OCI-LY1 (cell line): ENCODE measurements around the gene CAPN10.

Experiments
- H2AFZ ChIP-seq: fragments of 200-600 bp; sonication (generic), shearing (Covaris generic); 2 replicates; pipeline ENCODE4 v1.6.0; 2014; ENCODE audit warnings: antibody characterized with exemption, mild to moderate bottlenecking, low read length
- H3F3A ChIP-seq: fragments of 200-600 bp; sonication (generic), shearing (Covaris generic); 2 replicates; pipeline ENCODE4 v1.6.0; 2014; ENCODE audit warnings: mild to moderate bottlenecking, antibody characterized with exemption, low read length, moderate library complexity; ENCODE audit not compliant: insufficient read depth
- H3K27ac ChIP-seq: fragments of 200-600 bp; sonication (generic); 2 replicates; pipeline ENCODE4 v1.5.1; 2014; ENCODE audit warnings: low read length, mixed run types, mild to moderate bottlenecking, low read depth; ENCODE audit not compliant: poor library complexity, severe bottlenecking
- H3K27me3 ChIP-seq: fragments of 200-600 bp; sonication (generic); 2 replicates; pipeline ENCODE4 v1.6.0; 2014; ENCODE audit warnings: antibody characterized with exemption, mild to moderate bottlenecking, low read length, moderate library complexity; ENCODE audit not compliant: insufficient read depth
- H3K36me3 ChIP-seq: fragments of 200-600 bp; sonication (generic); 2 replicates; pipeline ENCODE4 v1.6.1; 2014; ENCODE audit warnings: mild to moderate bottlenecking, antibody characterized with exemption, low read length, moderate library complexity, mixed read lengths; ENCODE audit not compliant: insufficient read depth
- H3K4me1 ChIP-seq: fragments of 200-600 bp; sonication (generic); 2 replicates; pipeline ENCODE4 v1.5.1; 2014; ENCODE audit warnings: mild to moderate bottlenecking, low read length, moderate library complexity; ENCODE audit not compliant: insufficient read depth, severe bottlenecking
- H3K4me2 ChIP-seq: fragments of 200-600 bp; sonication (generic), shearing (Covaris generic); 2 replicates; pipeline ENCODE4 v1.6.1; 2014; ENCODE audit warnings: low read length
- H3K4me3 ChIP-seq: fragments of 200-600 bp; sonication (generic); 2 replicates; pipeline ENCODE4 v1.5.1; 2014; ENCODE audit warnings: low read length, low read depth, mild to moderate bottlenecking, mixed read lengths; ENCODE audit not compliant: poor library complexity, severe bottlenecking
- H3K79me2 ChIP-seq: fragments of 200-600 bp; shearing (Covaris generic); 2 replicates; pipeline ENCODE4 v1.6.1; 2016; ENCODE audit warnings: mixed run types, low read length, mixed read lengths; ENCODE audit not compliant: insufficient read depth
- H3K9ac ChIP-seq: fragments of 200-600 bp; sonication (generic), shearing (Covaris generic); 2 replicates; pipeline ENCODE4 v1.6.1; 2014; ENCODE audit warnings: mild to moderate bottlenecking, low read length, mixed read lengths
- H3K9me2 ChIP-seq: fragments of 200-600 bp; sonication (generic), shearing (Covaris generic); 2 replicates; pipeline ENCODE4 v1.6.1; 2014; ENCODE audit warnings: low read depth, mild to moderate bottlenecking, low read length, mixed read lengths
- H3K9me3 ChIP-seq: fragments of 200-600 bp; shearing (Covaris generic); 2 replicates; pipeline ENCODE4 v1.6.1; 2014; ENCODE audit warnings: low read length, mixed read lengths
- H4K20me1 ChIP-seq: fragments of 200-600 bp; sonication (generic), shearing (Covaris generic); 2 replicates; pipeline ENCODE4 v1.6.0; 2016; ENCODE audit warnings: mild to moderate bottlenecking, low read length; ENCODE audit not compliant: insufficient read depth
- CTCF ChIP-seq: fragments of 200-600 bp; sonication (generic), shearing (Covaris generic); IDR thresholded peaks from 2 replicates; pipeline ENCODE4 v1.5.1; 2017; ENCODE audit warnings: mild to moderate bottlenecking, antibody characterized with exemption, low read length, moderate library complexity, mixed read lengths
- EZH2 ChIP-seq: fragments of 200-600 bp; sonication (generic), shearing (Covaris generic); IDR thresholded peaks from 2 replicates; pipeline ENCODE4 v1.8.0; 2017; ENCODE audit warnings: borderline replicate concordance, mixed run types, mild to moderate bottlenecking, antibody characterized with exemption, low read length, moderate library complexity, mixed read lengths

CAPN10 gene

DNA sequence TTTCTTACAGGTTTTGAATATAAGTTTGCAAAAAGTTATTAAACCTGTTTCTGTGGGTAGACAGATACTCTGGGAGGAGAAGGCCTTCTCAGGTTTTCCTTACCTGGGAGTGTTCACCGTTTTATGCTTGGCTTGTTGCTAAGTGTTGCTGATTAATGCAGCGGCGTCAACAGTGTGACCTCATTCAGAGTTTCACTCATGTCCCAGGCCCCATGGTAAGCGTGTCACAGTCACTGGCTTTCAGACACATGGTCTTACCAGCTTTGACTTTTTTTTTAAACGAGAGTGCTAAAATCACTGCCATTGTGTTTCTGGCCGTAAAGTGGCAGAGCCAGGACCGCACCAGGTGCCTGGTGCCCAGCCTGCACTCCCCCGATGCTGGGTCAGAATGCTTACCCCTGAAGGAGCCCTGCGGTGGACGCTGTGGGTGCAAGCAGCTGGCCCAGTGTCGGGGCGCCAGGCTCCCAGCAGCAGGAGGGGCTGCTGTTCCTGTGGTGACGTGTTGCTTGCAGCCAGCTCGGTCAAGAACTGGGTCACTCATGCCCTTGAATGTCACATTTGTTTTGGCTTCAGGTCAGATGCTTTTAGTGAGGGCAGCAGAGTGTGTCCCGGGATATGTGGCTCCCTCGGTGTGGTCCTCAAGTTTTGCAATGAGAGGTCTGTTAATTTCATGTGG lies 3.5 kb downstream of the CAPN10 start:
- Histone ChIP-seq H3K27me3 (no peaks in the 10 kb centered on the region), H3F3A (no peaks in the 10 kb centered on the region), H4K20me1 (no peaks in the 10 kb centered on the region), H3K79me2 (peaks cover 6% of the 10 kb centered on the region; the same call in 1 of the 2 replicates), H2AFZ (no peak overlapping the region), H3K36me3 (peaks cover 8% of the 10 kb centered on the region; the same call in 1 of the 2 replicates), H3K4me3 (no peak overlapping the region), H3K4me1 (peaks cover 24% of the 10 kb centered on the region), H3K4me2 (no peak overlapping the region), H3K9me2 (no peaks in the 10 kb centered on the region), H3K9me3 (no peaks in the 10 kb centered on the region), H3K27ac (no peak overlapping the region), H3K9ac (no peak overlapping the region)
- TF ChIP-seq EZH2 (no peak), CTCF (no peak)

DNA sequence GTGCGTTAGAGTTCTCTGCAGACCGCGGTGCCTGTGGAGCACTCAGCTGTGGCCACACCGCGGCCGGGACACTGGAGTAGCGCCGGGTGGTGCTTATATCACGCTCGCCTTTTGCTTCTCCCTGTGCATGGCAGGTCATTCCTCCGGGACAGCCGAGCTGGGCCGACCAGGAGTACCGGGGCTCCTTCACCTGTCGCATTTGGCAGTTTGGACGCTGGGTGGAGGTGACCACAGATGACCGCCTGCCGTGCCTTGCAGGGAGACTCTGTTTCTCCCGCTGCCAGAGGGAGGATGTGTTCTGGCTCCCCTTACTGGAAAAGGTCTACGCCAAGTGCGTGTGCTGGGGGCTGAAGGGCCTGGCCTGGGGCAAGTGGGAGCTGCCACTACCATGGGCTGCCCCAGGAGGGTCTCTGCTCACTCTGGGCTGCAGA lies 4.2 kb downstream of the CAPN10 start:
- no peak overlapping the region for H2AFZ ChIP-seq
- no peaks in the 10 kb centered on the region for H3K27me3 ChIP-seq
- H4K20me1 ChIP-seq: no peaks in the 10 kb centered on the region
- H3F3A ChIP-seq: no peaks in the 10 kb centered on the region
- no peak overlapping the region for H3K27ac ChIP-seq
- H3K9ac ChIP-seq: no peak overlapping the region
- no peak overlapping the region for H3K4me3 ChIP-seq
- H3K9me3 ChIP-seq: no peaks in the 10 kb centered on the region
- H3K36me3 ChIP-seq: peaks cover 8% of the 10 kb centered on the region; the same call in 1 of the 2 replicates
- peaks cover 6% of the 10 kb centered on the region; the same call in 1 of the 2 replicates for H3K79me2 ChIP-seq
- H3K9me2 ChIP-seq: no peaks in the 10 kb centered on the region
- TF ChIP-seq CTCF (no peak), EZH2 (no peak)
- H3K4me2 ChIP-seq: no peak overlapping the region
- peaks cover 17% of the 10 kb centered on the region for H3K4me1 ChIP-seq

DNA sequence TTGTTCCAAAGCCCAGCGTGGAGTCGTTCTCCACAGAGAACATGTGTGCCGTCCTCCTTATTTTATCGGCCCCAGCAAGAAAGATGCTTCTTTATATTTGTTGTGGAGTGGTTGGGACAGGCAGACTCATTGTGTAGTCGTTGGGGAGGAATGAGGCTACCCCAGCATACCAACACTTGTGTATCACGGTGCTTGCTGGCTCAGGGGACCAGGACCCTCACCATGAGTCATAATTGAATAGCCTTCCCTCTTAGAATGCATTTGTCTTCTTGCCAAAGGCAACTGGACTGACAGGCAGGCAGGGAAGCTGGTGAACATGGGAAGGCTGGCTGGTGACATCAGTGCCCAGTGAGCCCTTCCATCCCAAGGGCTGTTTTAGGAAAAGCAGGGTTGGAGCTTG lies 4.7 kb downstream of the CAPN10 start:
- no peaks in the 10 kb centered on the region for H4K20me1 ChIP-seq

More for the DNA sequence above, 4.7 kb downstream of the CAPN10 start:
- Histone ChIP-seq H3K9me3 (no peaks in the 10 kb centered on the region), H3K27ac (no peak overlapping the region), H3K4me3 (no peak overlapping the region), H3K27me3 (no peaks in the 10 kb centered on the region), H3K4me1 (peaks cover 17% of the 10 kb centered on the region), H3F3A (no peaks in the 10 kb centered on the region), H3K79me2 (peaks cover 6% of the 10 kb centered on the region; the same call in 1 of the 2 replicates), H3K4me2 (no peak overlapping the region), H3K9ac (no peak overlapping the region), H3K9me2 (no peaks in the 10 kb centered on the region), H2AFZ (no peak overlapping the region), H3K36me3 (peaks cover 8% of the 10 kb centered on the region; the same call in 1 of the 2 replicates)
- TF ChIP-seq CTCF (no peak), EZH2 (no peak)
